K562 (cell line): ENCODE data around the gene WASF2. TPM values are rescaled to one million over a fixed set of nuclear protein-coding genes. Genes with fewer than 3 reads are reported as not detected.

Experiments
- BHLHE40 ChIP-seq: IDR thresholded peaks from 2 replicates; pipeline ENCODE4 v1.6.1; 2011; ENCODE audit warnings: low read length, improper control_type of control experiment
- CHD4 ChIP-seq: fragments of 200-600 bp; sonication (generic); IDR thresholded peaks from 3 replicates; pipeline ENCODE4 v1.6.1; 2012; ENCODE audit warnings: low read depth, mild to moderate bottlenecking, mixed read lengths, low read length, inconsistent platforms; ENCODE audit not compliant: insufficient read depth, insufficient replicate concordance, poor library complexity, severe bottlenecking
- HEY1 ChIP-seq: fragments of 250-450 bp; sonication (Bioruptor Pico); IDR thresholded peaks from 2 replicates; pipeline ENCODE4 v1.5.0; 2020; ENCODE audit warnings: mild to moderate bottlenecking, moderate library complexity, borderline replicate concordance
- HSF4 ChIP-seq: fragments of 250-450 bp; sonication (Bioruptor Pico); IDR thresholded peaks from 2 replicates; pipeline ENCODE4 v2.1.2; 2022; ENCODE audit warnings: mild to moderate bottlenecking, moderate library complexity, borderline replicate concordance
- MAZ ChIP-seq, 2 experiments: fragments of 450-650 bp in 1 of 2; sonication (generic) in 1 of 2; formaldehyde crosslinking; IDR thresholded peaks in 1 of 2; conservative IDR thresholded peaks in 1 of 2; 2 replicates each; pipeline versions ENCODE4 v1.4.0 to v1.5.0; 2020; ENCODE audit warnings: mild to moderate bottlenecking in 1 of 2, missing genetic modification reagents in 1 of 2
- MEF2A ChIP-seq: IDR thresholded peaks from 2 replicates; pipeline ENCODE4 v1.6.1; 2011; ENCODE audit warnings: low read depth, mild to moderate bottlenecking, low read length, moderate library complexity; ENCODE audit not compliant: control insufficient read depth
- POLR3A ChIP-seq: IDR thresholded peaks from 2 replicates; pipeline ENCODE4 v1.6.1; 2011; ENCODE audit warnings: borderline replicate concordance, mild to moderate bottlenecking, moderate library complexity; ENCODE audit not compliant: insufficient read length, insufficient read depth; ENCODE audit errors: extremely low read depth
- SP1 ChIP-seq: sonication (generic); formaldehyde crosslinking; IDR thresholded peaks from 2 replicates; pipeline ENCODE4 v1.8.1; 2022; ENCODE audit warnings: mild to moderate bottlenecking, missing genetic modification reagents
- ZHX1 ChIP-seq: fragments of 150-350 bp; conservative IDR thresholded peaks from 2 replicates; pipeline ENCODE4 v1.6.1; 2014; ENCODE audit warnings: low read length
- ZNF184 ChIP-seq: sonication (generic); formaldehyde crosslinking; IDR thresholded peaks from 2 replicates; pipeline ENCODE4 v1.5.0; 2020; ENCODE audit warnings: missing genetic modification reagents
- ZNF212 ChIP-seq: fragments of 450-650 bp; formaldehyde crosslinking; IDR thresholded peaks from 2 replicates; pipeline ENCODE4 v1.4.0; 2020; ENCODE audit warnings: mild to moderate bottlenecking
- ZNF699 ChIP-seq: fragments of 250-450 bp; sonication (Bioruptor Pico); IDR thresholded peaks from 2 replicates; pipeline ENCODE4 v1.8.0; 2021; ENCODE audit warnings: mild to moderate bottlenecking, moderate library complexity; ENCODE audit not compliant: insufficient replicate concordance
- polyA plus RNA-seq, 8 experiments: library from polyadenylated mRNA; depleted of rRNA in 4 of 8; stranded (reverse) in 5 of 8; unstranded in 3 of 8; fragments of >200 nt; fragmentation: Nextera tagmentation in 2 of 8; fragmentation: Illumina TruSeq in 1 of 8; extraction: Ambion mirVana in 2 of 8; extraction: Trizol in 1 of 8; gene quantifications; 2 replicates each; pipeline versions ENCODE4 v1.2.1 to v1.2.3, GENCODE V29; 2011 to 2014; ENCODE audit warnings: inconsistent platforms in 1 of 8, missing spikeins in 1 of 8
- total RNA-seq, 7 experiments: library from RNA; depleted of rRNA in 6 of 7; stranded (reverse); fragments of >200 nt in 6 of 7; fragmentation: Illumina TruSeq in 2 of 7; extraction: Trizol in 2 of 7; gene quantifications; 2 replicates each; pipeline versions ENCODE4 v1.2.1 to v1.2.3, GENCODE V29; 2011 to 2021; ENCODE audit warnings: low replicate concordance in 1 of 7
- TF ChIP-seq, protein P1 (sequence below): IDR thresholded peaks from 2 replicates; pipeline ENCODE4 v1.6.1; 2011; ENCODE audit warnings: borderline replicate concordance, low read depth, mild to moderate bottlenecking, moderate library complexity, low read length; ENCODE audit not compliant: insufficient read depth, poor library complexity, severe bottlenecking
- TF ChIP-seq, protein P2 (sequence below): sonication (generic); formaldehyde crosslinking; IDR thresholded peaks from 2 replicates; pipeline ENCODE4 v1.8.1; 2023; ENCODE audit warnings: mild to moderate bottlenecking, missing genetic modification reagents
- TF ChIP-seq, protein P3 (sequence below): fragments of 250-450 bp; sonication (Bioruptor Pico); IDR thresholded peaks from 2 replicates; pipeline ENCODE4 v1.4.0; 2020; ENCODE audit warnings: borderline replicate concordance
- TF ChIP-seq, protein P4 (sequence below): sonication (generic); formaldehyde crosslinking; IDR thresholded peaks from 2 replicates; pipeline ENCODE4 v1.8.0; 2022; ENCODE audit warnings: mild to moderate bottlenecking, missing genetic modification reagents

WASF2 gene
- total and polyA plus RNA-seq, 9 of the 15 experiments (the other 6 are each of a cell fraction or from before 2014, with no cell fraction given): 8.2 to 163 (median 31.2) TPM

- TF ChIP-seq, protein P1, sequence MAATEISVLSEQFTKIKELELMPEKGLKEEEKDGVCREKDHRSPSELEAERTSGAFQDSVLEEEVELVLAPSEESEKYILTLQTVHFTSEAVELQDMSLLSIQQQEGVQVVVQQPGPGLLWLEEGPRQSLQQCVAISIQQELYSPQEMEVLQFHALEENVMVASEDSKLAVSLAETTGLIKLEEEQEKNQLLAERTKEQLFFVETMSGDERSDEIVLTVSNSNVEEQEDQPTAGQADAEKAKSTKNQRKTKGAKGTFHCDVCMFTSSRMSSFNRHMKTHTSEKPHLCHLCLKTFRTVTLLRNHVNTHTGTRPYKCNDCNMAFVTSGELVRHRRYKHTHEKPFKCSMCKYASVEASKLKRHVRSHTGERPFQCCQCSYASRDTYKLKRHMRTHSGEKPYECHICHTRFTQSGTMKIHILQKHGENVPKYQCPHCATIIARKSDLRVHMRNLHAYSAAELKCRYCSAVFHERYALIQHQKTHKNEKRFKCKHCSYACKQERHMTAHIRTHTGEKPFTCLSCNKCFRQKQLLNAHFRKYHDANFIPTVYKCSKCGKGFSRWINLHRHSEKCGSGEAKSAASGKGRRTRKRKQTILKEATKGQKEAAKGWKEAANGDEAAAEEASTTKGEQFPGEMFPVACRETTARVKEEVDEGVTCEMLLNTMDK: peak; percentile 7
- TF ChIP-seq MEF2A: no peak
- TF ChIP-seq ZNF212: 0 out of 2 replicates have a peak, but pooled peaks have one; percentile 51
- TF ChIP-seq ZNF184 (CRISPR knock-in tag): no peak
- TF ChIP-seq BHLHE40: peak; percentile 91
- TF ChIP-seq, protein P2, sequence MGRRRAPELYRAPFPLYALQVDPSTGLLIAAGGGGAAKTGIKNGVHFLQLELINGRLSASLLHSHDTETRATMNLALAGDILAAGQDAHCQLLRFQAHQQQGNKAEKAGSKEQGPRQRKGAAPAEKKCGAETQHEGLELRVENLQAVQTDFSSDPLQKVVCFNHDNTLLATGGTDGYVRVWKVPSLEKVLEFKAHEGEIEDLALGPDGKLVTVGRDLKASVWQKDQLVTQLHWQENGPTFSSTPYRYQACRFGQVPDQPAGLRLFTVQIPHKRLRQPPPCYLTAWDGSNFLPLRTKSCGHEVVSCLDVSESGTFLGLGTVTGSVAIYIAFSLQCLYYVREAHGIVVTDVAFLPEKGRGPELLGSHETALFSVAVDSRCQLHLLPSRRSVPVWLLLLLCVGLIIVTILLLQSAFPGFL (CRISPR knock-in tag): no peak
- TF ChIP-seq HEY1 (CRISPR knock-in tag): no peak
- TF ChIP-seq SP1 (CRISPR knock-in tag): peak; percentile 90
- peak; percentile 72 to 88; a peak in 3 of 4 replicates for TF ChIP-seq MAZ (CRISPR knock-in tag; conservative IDR thresholded peaks at IDR 0.05 in 1 of 2, IDR thresholded peaks at IDR 0.05 in 1 of 2)
- TF ChIP-seq ZHX1: 0 out of 2 replicates have a peak, but pooled peaks have one; percentile 35
- no peak for TF ChIP-seq HSF4 (CRISPR knock-in tag)
- TF ChIP-seq POLR3A: no peak
- no peak for TF ChIP-seq ZNF699 (CRISPR knock-in tag)
- TF ChIP-seq, protein P3, sequence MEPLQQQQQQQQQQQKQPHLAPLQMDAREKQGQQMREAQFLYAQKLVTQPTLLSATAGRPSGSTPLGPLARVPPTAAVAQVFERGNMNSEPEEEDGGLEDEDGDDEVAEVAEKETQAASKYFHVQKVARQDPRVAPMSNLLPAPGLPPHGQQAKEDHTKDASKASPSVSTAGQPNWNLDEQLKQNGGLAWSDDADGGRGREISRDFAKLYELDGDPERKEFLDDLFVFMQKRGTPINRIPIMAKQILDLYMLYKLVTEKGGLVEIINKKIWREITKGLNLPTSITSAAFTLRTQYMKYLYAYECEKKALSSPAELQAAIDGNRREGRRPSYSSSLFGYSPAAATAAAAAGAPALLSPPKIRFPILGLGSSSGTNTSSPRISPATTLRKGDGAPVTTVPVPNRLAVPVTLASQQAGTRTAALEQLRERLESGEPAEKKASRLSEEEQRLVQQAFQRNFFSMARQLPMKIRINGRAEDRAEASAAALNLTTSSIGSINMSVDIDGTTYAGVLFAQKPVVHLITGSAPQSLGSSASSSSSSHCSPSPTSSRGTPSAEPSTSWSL (CRISPR knock-in tag): no peak
- TF ChIP-seq CHD4: no peak
- TF ChIP-seq, protein P4, sequence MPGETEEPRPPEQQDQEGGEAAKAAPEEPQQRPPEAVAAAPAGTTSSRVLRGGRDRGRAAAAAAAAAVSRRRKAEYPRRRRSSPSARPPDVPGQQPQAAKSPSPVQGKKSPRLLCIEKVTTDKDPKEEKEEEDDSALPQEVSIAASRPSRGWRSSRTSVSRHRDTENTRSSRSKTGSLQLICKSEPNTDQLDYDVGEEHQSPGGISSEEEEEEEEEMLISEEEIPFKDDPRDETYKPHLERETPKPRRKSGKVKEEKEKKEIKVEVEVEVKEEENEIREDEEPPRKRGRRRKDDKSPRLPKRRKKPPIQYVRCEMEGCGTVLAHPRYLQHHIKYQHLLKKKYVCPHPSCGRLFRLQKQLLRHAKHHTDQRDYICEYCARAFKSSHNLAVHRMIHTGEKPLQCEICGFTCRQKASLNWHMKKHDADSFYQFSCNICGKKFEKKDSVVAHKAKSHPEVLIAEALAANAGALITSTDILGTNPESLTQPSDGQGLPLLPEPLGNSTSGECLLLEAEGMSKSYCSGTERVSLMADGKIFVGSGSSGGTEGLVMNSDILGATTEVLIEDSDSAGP: no peak
Observed at GRCh38 chr1:27489973-27490741, at the start of gene WASF2 (continued).
